Bronchial epithelial cell (primary cell): Measurements from ENCODE around the gene MTRR. TPM values are rescaled to one million over a fixed set of nuclear protein-coding genes. Genes with fewer than 3 reads are reported as not detected.

Source experiments
- DNase-seq: peaks from one replicate; pipeline ENCODE4 v3.0.0-alpha.2; 2010; ENCODE audit warnings: low read depth
- FAIRE-seq: peaks from 2 replicates; lab custom pipeline; 2011; peaks lifted over from hg19 to GRCh38; lab: Jason Lieb, UNC
- H3K27me3 ChIP-seq: 2 replicates; pipeline ENCODE4 v1.5.1; 2011; ENCODE audit warnings: low read length; ENCODE audit not compliant: control insufficient read depth, insufficient read depth
- H3K36me3 ChIP-seq: 2 replicates; pipeline ENCODE4 v1.5.1; 2011; ENCODE audit warnings: low read length; ENCODE audit not compliant: control insufficient read depth, insufficient read depth
- H3K4me3 ChIP-seq: 2 replicates; pipeline ENCODE4 v1.5.1; 2011; ENCODE audit warnings: mild to moderate bottlenecking, low read depth, low read length, control low read depth
- total RNA-seq: library from RNA; depleted of rRNA; stranded (reverse); fragments of >200 nt; gene quantifications from 2 replicates; pipeline ENCODE4 v1.2.1, GENCODE V29; 2014
- TF ChIP-seq, protein P1 (sequence below): IDR thresholded peaks from 2 replicates; pipeline ENCODE4 v1.5.1; 2011; ENCODE audit warnings: mild to moderate bottlenecking, moderate library complexity, low read length, control low read depth, inconsistent platforms; ENCODE audit not compliant: insufficient read depth, severe bottlenecking

MTRR gene
- total RNA-seq, 1 donor from 2014 or later, result 29.2 TPM

DNA sequence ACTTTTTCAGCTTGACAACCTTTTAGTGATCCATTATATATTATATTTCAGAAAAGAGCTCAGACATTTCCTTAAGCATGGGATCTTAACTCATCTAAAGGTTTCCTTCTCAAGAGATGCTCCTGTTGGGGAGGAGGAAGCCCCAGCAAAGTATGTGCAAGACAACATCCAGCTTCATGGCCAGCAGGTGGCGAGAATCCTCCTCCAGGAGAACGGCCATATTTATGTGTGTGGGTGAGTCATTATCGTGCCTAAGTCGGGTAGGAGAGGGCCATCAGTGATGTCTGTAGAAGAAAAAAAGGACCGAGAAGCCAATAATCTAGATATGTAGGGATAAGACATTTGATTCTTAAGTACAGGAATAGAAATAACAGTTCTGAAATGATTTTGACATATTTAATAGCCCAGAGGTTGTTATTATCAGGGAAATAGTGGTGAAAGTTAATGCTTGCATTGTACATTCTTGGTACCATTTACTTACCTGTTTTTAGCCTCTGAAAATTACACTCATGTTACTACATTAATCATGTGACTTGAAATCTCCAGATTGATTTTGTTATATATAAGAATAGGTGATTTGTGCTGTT lies 28.2 kb downstream of the MTRR start:
- Histone ChIP-seq H3K4me3 (no peak overlapping the region), H3K27me3 (no peaks in the 10 kb centered on the region), H3K36me3 (peaks cover 17% of the 10 kb centered on the region)
- FAIRE-seq (no peak), DNase-seq (peak; percentile 37)
- TF ChIP-seq, protein P1, sequence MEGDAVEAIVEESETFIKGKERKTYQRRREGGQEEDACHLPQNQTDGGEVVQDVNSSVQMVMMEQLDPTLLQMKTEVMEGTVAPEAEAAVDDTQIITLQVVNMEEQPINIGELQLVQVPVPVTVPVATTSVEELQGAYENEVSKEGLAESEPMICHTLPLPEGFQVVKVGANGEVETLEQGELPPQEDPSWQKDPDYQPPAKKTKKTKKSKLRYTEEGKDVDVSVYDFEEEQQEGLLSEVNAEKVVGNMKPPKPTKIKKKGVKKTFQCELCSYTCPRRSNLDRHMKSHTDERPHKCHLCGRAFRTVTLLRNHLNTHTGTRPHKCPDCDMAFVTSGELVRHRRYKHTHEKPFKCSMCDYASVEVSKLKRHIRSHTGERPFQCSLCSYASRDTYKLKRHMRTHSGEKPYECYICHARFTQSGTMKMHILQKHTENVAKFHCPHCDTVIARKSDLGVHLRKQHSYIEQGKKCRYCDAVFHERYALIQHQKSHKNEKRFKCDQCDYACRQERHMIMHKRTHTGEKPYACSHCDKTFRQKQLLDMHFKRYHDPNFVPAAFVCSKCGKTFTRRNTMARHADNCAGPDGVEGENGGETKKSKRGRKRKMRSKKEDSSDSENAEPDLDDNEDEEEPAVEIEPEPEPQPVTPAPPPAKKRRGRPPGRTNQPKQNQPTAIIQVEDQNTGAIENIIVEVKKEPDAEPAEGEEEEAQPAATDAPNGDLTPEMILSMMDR, result peak; percentile 30

DNA sequence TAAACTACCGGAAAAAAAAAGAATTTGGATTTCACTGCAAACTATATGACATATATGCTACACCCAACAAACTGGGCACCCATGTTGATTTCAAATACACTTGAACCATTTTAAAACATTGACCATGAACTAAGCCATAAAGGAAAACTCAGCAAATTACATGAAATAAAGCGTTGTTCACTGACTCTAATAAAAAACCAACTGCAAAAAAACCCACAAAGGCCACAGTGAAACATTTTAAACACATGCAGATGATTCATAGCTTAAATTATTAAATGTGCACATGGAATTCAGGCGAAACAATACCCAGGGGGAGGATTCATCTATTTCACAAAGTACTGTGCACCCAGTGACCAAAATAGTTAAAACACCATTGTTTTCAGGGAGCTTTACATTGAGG lies 33.3 kb downstream of the MTRR start:
- Histone ChIP-seq H3K27me3 (no peaks in the 10 kb centered on the region), H3K36me3 (peaks cover 9% of the 10 kb centered on the region), H3K4me3 (no peak overlapping the region)
- FAIRE-seq, result no peak
- TF ChIP-seq, protein P1, result no peak
- DNase-seq, result no peak

DNA sequence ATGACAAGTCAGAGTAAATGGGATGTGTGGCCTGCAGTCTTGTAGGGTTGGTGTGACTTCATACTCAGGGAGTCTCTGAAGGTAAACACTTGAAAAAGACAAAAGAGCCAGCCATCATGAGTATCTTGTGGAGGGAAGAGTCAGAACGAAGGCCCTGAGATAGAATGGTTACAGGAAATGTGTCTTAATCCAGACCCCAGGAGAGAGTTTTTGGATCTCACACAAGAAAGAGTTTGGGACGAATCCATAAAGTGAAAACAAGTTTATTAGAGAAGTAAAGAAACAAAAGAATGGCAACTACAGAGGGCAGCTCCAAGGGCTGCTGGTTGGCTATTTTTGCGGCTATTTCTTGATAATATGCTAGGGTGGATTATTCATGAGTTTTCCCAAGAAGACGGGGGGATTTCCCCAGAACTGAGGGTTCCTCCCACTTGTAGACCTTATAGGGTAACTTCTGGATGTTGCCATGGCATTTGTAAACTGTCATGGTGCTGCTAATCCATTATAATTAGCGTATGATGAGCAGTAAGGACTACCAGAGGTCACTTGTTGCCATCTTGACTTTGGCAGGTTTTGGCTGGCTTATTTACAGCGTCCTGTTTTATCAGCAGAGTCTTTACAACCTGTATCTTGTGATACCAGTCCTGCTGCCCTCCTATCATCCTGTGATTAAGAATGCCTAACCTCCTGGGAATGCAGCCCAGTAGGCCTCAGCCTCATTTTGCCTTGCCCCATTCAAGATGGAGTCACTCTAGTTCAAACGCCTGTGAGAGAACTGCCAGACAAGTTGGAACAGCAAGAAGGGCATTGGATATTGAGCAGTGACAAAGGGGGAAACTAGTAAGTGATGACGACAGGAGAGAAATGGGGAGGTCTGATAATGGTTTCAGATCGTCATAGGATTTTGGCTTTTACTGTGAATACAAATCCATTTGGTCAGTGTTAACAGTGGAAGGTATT lies 34.0 kb downstream of the MTRR start:
- Histone ChIP-seq H3K4me3 (no peak overlapping the region), H3K27me3 (no peaks in the 10 kb centered on the region), H3K36me3 (peaks cover 9% of the 10 kb centered on the region)
- FAIRE-seq, result no peak
- TF ChIP-seq, protein P1, result no peak
- DNase-seq, result no peak

DNA sequence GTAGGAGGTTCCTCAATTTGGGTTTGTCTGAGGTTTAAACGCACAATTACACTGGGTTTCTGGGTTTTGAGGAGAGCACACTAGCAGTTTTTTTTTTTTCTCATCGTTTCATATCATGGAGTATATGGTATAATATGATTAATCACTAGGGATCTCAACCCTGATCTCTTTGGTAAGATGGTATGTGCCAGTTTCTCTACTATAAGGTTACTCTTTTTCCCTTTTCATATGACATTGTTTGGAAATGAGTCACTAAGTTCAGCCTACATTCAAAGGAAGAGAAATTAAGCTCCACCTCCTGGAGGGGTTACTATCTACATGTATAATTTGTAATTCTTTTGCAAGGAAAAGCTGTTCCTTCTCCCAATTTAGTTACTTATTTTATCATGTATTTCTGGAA lies 35.2 kb downstream of the MTRR start:
- peaks cover 8% of the 10 kb centered on the region for H3K36me3 ChIP-seq
- H3K4me3 ChIP-seq, result no peak overlapping the region
- no peaks in the 10 kb centered on the region for H3K27me3 ChIP-seq
- FAIRE-seq (no peak), DNase-seq (peak; percentile 83)
- TF ChIP-seq, protein P1, result no peak

DNA sequence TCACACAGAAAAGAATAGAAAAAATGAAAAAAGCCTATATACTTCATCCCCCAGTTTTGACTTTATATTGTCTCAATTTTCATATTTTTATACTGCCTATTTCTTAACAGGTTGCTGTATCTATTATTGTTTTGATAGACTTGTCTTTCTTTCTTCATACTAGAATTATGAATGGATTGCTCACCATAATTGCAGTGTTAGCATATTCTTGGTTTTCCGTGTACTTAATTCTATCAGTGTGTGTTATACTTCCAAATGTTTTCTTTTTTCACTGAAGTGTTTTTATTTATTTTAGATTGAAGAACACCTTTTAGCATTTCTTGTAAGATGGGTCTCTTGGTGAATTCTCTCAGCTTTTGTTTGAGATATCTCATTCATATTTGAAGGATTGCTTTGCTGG lies 38.7 kb downstream of the MTRR start:
- FAIRE-seq, result no peak
- Histone ChIP-seq H3K27me3 (no peaks in the 10 kb centered on the region), H3K4me3 (no peak overlapping the region), H3K36me3 (peaks cover 2% of the 10 kb centered on the region)
- DNase-seq, result no peak
- TF ChIP-seq, protein P1, result no peak
